ENCODE measurements around the gene NCKAP5L. TPM values are rescaled to one million over a fixed set of nuclear protein-coding genes. Genes with fewer than 3 reads are reported as not detected.

The NCKAP5L gene
- total and polyA plus RNA-seq, 2 experiments from 2014 or later = 10.2 to 37.0 TPM

GRCh38 chr12:49806321-49806813 lies 21.8 kb downstream of the NCKAP5L start:
- TF ChIP-seq CTCF (conservative IDR thresholded peaks at IDR 0.05; ENCODE audit: low read depth in 2 of 2) = no peak
- no peak for TF ChIP-seq NANOG (IDR thresholded peaks at IDR 0.05; ENCODE audit: borderline replicate concordance)
- no peak for TF ChIP-seq ETS1 (IDR thresholded peaks at IDR 0.05)
- TF ChIP-seq CREB1 (CRISPR knock-in tag; IDR thresholded peaks at IDR 0.05; ENCODE audit: low read depth) = no peak
- TF ChIP-seq ZNF331 (CRISPR knock-in tag; IDR thresholded peaks at IDR 0.05; ENCODE audit: low read depth) = no peak
- no peak for TF ChIP-seq POLR2AphosphoS5 (IDR thresholded peaks at IDR 0.05; ENCODE audit: low read depth)
- TF ChIP-seq JUNB (IDR thresholded peaks at IDR 0.05; ENCODE audit: unreplicated experiment) = no peak
- no peak for TF ChIP-seq ZNF462 (CRISPR knock-in tag; IDR thresholded peaks at IDR 0.05)
- TF ChIP-seq EZH2 (IDR thresholded peaks at IDR 0.05; ENCODE audit: low read depth, unreplicated experiment) = no peak
- TF ChIP-seq STAT1 (IDR thresholded peaks at IDR 0.05; ENCODE audit: unreplicated experiment) = no peak
- no peak for TF ChIP-seq REST (IDR thresholded peaks at IDR 0.05; ENCODE audit: unreplicated experiment)
- TF ChIP-seq ZNF114 (CRISPR knock-in tag; IDR thresholded peaks at IDR 0.05) = no peak
- TF ChIP-seq EZH2phosphoT487 (IDR thresholded peaks at IDR 0.05; ENCODE audit: unreplicated experiment) = no peak
- Histone ChIP-seq H4K20me1 (replicated peaks; ENCODE audit: insufficient read depth) (peaks cover 3% of the 10 kb centered on the region), H3K79me2 (replicated peaks; ENCODE audit: insufficient read depth) (peaks cover 18% of the 10 kb centered on the region; the same call in 1 of the 2 replicates)

More at GRCh38 chr12:49806321-49806813, 21.8 kb downstream of the NCKAP5L start:
- Histone ChIP-seq H3K4me3 (no peak overlapping the region), H3K4me2 (no peak overlapping the region), H3F3A (replicated peaks; ENCODE audit: low read depth) (peaks cover 4% of the 10 kb centered on the region; the same call in 1 of the 2 replicates), H2AFZ (no peak overlapping the region), H3K9me2 (ENCODE audit: insufficient read depth) (no peaks in the 10 kb centered on the region), H3K27ac (ENCODE audit: low read depth) (no peak overlapping the region), H3K36me3 (ENCODE audit: insufficient read depth) (0 out of 2 replicates have a peak, but pooled peaks cover 6% of the 10 kb centered on the region), H3K4me1 (ENCODE audit: insufficient read depth) (peaks cover 33% of the 10 kb centered on the region), H3K27me3 (ENCODE audit: insufficient read depth) (no peaks in the 10 kb centered on the region)
- H3K4me1 Mint-ChIP-seq = peaks cover 36% of the 10 kb centered on the region
- no peaks in the 10 kb centered on the region for H3K9me3 Mint-ChIP-seq
- no peak overlapping the region for H3K4me3 Mint-ChIP-seq
- no peak overlapping the region for H3K27ac Mint-ChIP-seq
- ATAC-seq = no peak
- peaks cover 12% of the 10 kb centered on the region for H3K27me3 Mint-ChIP-seq (ENCODE audit: insufficient read depth, low read depth, poor library complexity)
- DNase-seq (ENCODE audit: low spot score) = no peak
- H3K36me3 Mint-ChIP-seq (ENCODE audit: low read depth) = peaks cover 12% of the 10 kb centered on the region

All from GM23338 (cell line).